ENCODE results near the gene PCAT7.

The PCAT7 gene

GRCh38 chr9:94603259-94604160 is 48.6 kb downstream of the PCAT7 start:
- DNase-seq (ENCODE audit: low spot score), result peak; percentile 73

DNA sequence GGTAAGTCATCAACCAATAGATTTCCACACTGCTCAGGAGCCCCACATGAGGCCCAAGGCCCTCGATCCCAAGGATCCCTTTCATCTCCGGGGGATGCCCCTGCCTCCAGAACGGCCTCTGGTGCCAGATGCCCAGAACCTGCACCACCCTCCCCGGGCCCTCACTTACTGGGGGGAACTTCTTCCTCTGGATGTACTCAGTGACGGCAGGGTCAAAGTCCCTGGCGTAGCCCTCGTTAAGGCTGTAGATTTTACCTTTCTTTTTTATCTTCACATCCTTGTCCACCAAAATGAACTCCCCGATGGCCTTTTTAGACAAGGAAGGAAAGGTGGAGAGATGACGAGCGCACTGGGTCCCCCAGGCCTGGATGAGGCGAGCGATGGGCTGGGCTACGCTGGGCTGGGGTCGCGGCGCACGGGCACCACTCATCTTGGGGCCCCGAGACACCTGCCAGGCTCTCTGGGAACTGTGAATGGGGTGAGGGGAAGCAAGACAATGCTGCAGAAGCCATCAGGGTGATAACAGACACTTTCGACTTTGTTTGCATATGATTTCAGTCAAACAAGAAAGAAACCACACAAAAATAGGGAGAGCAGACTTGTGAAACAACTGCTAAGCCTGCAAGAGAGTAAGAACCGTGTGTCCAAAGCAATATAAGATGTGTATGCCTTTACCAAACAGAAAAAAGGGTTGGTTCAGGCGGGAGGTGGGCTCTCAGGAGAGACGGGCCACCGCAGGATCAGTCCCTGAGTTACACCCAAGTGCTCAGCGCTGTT is 52.0 kb downstream of the PCAT7 start:
- no peak for DNase-seq (ENCODE audit: low spot score)

DNA sequence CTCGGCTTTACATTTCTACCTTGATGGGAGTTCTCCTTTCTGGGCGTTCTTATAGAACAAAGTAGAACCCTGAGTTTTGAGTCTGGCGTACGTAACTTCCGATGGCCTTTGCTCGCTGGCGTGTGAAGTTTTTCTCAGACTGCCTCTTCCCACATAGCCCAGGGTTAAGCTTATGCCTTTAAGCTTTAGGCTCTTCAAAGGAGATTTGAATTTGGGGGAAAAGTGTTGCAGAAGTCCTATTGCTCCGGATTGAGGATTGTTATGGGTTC is 52.5 kb downstream of the PCAT7 start:
- no peak for DNase-seq (ENCODE audit: low spot score)

GRCh38 chr9:94610181-94610606 is 55.3 kb downstream of the PCAT7 start:
- DNase-seq (ENCODE audit: low spot score), result no peak

DNA sequence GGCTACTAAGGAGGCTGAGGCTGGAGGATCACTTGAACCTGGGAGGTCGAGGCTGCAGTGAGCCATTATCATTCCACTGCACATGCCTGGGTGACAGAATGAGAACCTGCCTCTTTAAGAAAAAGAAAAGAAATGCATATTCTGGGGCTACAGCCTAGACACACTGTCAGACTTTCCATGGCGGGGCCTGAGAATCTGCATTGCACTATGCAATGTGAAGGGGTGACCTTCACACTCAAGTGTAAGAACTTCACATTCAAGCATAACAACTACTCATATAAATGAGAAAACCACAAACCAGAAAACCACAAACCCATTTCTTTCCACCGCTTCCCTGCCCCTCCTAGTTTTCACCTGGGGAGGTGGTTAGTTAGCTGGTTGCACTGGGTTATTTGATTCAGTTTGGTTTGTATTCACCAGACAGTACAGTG is 56.8 kb downstream of the PCAT7 start:
- DNase-seq (ENCODE audit: low spot score), result peak; percentile 12

DNA sequence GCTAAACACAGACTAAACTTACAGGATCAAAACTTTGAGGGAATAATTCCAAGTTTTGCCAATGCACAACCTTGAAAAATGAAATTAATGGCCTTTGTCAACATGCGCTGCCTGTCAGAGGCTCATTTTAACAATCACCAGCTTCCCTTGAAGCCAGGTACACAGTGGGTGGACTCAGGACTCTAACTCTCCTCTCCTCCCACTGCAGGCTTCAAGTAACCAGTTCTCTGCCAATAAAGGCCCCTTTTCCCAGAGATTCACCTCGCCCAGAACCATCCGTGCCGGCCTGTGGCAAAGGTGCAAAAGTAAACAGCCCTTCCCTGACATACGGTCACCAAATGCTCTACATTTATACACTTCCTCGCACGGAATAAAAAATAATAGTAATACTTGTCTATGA is 57.2 kb downstream of the PCAT7 start:
- no peak for DNase-seq (ENCODE audit: low spot score)

- DNase-seq (ENCODE audit: low spot score), result no peak
Measured at GRCh38 chr9:94613003-94613402, 58.1 kb downstream of the PCAT7 start.

- no peak for DNase-seq (ENCODE audit: low spot score)
Measured at GRCh38 chr9:94619026-94619425, 64.1 kb downstream of the PCAT7 start.

Measured in NAMALWA (cell line).